ENCODE results near the gene LMCD1.

GRCh38 chr3:8507496-8507895, 5.9 kb downstream of the LMCD1 start:
- TF ChIP-seq POLR2A (IDR thresholded peaks at IDR 0.05), result no peak
- TF ChIP-seq, protein P1, sequence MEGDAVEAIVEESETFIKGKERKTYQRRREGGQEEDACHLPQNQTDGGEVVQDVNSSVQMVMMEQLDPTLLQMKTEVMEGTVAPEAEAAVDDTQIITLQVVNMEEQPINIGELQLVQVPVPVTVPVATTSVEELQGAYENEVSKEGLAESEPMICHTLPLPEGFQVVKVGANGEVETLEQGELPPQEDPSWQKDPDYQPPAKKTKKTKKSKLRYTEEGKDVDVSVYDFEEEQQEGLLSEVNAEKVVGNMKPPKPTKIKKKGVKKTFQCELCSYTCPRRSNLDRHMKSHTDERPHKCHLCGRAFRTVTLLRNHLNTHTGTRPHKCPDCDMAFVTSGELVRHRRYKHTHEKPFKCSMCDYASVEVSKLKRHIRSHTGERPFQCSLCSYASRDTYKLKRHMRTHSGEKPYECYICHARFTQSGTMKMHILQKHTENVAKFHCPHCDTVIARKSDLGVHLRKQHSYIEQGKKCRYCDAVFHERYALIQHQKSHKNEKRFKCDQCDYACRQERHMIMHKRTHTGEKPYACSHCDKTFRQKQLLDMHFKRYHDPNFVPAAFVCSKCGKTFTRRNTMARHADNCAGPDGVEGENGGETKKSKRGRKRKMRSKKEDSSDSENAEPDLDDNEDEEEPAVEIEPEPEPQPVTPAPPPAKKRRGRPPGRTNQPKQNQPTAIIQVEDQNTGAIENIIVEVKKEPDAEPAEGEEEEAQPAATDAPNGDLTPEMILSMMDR (IDR thresholded peaks at IDR 0.05), result no peak
